RPMI7951 (cell line): Measurements from ENCODE around the gene AMIGO2. TPM values are rescaled to one million over a fixed set of nuclear protein-coding genes. Genes with fewer than 3 reads are reported as not detected.

Experiments used
- DNase-seq: peaks from one replicate; pipeline ENCODE4 v3.0.0-alpha.2; 2012; ENCODE audit warnings: low read depth
- total RNA-seq: library from RNA; depleted of rRNA; stranded (reverse); fragments of >200 nt; shearing (Covaris generic); gene quantifications from 2 replicates; pipeline ENCODE4 v1.2.3, GENCODE V29; 2014

Gene AMIGO2
- total RNA-seq, 1 experiment from 2014 or later, result 22.9 TPM

DNA sequence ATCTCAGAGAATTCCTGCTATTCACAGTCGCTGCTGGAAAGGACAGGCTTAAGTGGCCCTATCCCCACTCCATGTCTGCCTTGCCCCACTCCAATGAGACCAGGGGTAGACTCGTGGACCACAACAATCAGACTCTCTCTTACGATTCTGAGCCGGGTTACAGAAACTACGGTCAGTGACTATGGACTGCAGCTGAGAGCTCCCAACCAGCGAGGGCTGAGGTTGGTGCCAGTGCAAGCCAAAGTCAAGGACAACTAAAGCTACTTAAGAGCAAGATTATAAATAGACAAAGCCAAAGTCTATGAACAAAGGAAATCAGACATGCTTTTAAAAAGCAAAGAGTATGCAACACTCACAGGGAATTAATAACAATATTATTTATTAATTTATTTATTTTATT, 18.3 kb upstream of the AMIGO2 start:
- no peak for DNase-seq

DNA sequence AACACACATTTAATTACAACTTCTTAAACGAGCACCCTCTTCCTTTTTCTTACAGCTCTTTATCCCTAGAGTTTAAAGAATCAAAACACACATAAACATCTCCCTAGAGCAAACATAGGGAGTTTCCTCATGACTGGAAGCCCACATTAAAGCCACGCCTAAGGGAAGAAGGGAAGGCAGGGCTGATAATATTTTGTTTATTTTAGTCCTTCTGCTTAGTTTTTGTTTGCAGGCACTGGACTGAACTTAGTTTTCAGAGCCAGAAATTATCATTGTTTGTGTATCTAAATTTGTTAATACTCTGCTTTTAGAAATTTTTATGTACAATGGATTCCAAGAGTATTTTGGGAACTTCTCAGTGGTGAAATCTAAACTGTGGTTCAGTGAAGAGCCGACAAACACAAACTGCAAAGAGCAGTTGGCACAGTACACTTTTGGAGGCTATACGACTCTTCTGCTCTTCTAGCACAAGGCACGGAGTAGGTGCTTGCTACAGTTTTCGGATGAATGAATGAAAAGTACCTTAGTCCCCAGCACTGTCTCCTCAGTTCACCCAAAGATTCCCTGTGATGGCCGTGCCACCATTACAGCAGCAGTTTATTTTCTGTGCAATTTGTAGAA, 17.6 kb upstream of the AMIGO2 start:
- peak; percentile 55 for DNase-seq

- DNase-seq, result peak; percentile 80
These were observed 15.9 kb upstream of the AMIGO2 start for GRCh38 chr12:47095446-47096236.

DNA sequence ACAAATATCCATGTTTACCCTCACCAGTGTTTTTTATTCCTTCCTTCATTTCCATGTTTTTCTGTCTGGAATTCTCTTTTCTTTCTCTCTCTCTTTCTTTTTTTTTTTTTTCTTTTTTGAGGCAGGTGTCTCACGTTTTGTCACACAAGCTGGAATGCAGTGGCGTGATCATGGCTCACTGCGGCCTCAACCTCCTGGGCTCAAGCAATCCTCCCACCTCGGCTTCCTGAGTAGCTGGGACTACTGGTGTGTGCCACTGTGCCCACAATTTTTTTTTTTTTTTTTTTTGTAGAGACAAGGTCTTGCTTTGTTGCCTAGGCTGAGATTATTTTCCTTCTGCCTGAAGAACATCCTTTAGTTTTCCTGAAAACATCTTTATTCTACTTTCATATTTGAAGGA, 15.0 kb upstream of the AMIGO2 start:
- DNase-seq, result peak; percentile 75

DNA sequence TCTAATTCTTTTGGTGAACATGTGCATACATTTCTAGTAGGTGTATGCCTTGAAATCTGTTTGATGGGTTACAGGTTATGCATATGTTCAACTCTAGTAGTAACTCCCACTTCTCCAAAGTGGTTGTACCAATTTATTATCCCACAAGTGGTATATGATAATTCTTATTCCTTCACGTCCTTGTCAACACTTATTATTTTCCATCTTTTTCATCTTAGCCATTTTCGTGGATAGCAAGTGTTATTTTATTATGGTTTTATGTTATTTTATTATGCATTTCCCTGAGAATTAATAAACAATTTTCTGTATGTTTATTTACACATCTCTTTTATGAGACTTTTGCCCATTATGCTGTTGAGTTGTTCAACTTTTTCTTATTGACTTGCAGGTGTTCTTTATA, 11.2 kb upstream of the AMIGO2 start:
- no peak for DNase-seq

DNA sequence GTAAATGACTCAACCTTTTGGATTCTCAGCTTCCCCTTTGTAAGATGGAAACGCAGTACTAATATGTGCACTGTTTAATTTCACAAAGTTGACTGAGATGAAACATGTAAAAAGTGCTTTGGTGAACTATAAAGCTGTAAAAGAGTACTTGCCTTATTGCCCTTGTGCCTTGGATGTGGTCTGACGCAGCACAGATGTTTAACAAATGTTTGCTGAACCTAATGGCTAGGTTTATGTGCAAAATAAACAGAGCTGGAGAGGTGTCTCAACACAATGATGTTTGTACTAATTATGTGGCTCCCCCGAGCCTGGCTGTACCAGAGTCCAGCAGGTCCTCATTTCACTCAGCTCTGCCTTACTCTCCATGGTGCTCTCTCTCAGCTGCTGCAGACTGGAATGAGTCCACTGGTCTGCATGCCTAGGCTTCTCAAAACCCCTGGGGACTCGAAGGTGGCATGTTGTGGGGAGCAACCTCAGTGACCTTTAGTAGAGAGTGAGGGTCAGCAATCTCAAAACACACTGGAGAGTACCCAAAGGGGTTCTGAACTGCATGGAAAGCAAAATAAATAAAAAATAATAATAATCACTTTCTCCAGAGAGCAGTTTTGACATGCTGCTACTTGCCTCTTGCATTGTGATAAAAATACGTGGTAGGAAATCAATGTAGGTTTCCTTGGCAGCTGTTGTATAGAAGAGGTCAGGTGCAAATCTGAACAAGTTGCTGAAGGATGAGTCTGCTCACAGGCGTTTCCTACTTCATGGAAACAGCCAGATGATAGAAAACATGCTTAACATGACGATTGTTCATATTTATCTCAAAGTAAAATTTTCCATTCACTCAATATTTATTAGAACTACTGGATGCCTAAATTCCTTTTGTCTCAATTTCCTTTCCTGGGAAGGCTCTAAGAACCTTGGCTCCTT, 8.5 kb upstream of the AMIGO2 start:
- DNase-seq, result no peak

DNA sequence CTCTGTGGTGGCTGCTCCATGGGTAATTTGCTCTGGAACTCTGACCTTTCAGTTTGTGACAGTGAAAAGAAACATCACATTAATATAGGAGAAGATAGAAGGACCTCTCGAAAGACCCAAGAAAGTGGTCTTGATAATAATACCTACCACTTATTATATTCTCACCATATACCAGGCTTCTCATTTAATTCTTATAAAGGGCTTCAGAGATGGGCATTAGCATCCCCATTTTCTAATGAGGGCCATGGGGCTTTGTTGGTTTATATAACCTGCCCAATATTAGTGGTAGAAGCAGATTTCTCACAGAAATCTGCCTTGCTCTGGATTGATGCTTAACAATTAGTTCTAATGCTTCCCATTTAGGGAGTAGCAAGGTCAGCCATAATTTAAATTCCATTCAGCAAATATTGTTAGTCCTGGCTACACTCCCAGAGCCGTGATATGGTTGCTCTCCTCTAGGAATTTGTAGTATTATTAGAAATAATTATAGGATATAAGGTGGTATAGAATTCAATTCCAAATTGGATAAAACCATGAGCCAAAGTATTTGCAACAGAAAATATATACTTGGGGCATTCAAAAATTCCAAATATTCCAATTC, 7.4 kb upstream of the AMIGO2 start:
- DNase-seq, result no peak

- peak; percentile 81 for DNase-seq
These were observed 6.1 kb upstream of the AMIGO2 start for GRCh38 chr12:47085815-47086252.

DNA sequence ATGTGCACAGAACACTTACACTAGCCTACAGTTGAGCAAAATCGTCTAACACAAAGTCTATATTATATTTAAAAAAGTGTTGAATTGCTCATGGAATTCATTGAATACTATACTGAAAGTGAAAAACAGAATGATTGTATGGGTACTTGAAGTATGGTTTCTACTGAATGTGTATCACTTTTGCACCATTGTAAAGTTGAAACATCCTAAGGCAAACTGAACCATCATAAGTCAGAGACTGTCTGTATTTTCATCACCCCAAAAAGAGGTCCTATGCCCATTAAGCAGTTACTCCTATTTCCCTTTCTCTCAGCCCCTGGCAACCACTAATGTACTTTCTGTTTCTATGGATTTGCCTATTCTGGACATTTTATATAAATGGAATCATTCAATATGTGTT, 4.4 kb upstream of the AMIGO2 start:
- no peak for DNase-seq

DNA sequence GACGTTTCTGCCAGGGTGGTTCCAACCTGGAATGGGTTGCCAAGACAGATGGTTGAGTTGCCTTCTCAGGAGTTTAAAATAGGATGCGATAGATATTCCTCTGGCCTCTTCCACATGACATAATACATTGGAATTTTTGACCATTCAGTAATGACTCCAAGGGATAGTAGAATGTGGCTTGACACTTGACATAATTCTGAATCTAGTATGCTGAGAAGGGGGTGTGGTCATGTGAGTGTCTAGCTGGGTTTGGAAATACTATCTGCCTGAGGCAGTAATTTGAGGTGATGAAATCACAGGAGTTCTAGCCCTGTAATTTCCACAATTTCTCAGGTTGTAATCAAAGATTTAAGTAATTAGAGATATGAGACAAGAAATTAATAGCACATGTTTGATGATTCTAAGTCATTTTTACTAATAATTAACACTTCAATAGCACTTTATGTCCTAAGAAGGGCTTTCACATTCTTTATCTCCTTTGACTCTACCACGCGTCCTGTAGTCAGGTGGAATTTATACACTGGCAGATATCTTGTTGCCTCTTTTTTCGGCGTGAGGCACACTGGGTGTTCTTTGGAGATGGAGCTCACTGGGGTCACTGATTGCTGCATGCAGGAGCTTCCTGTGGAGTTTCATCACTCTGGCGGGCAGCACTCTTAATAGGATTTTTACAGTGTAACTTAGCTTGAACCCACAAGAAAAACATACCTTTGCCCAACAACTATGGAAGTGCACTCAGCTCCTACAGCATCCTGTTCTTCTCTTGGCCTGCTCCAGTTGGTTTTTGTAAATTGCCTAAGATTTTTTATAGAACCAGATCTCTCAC, 3.2 kb upstream of the AMIGO2 start:
- DNase-seq, result peak; percentile 96

DNA sequence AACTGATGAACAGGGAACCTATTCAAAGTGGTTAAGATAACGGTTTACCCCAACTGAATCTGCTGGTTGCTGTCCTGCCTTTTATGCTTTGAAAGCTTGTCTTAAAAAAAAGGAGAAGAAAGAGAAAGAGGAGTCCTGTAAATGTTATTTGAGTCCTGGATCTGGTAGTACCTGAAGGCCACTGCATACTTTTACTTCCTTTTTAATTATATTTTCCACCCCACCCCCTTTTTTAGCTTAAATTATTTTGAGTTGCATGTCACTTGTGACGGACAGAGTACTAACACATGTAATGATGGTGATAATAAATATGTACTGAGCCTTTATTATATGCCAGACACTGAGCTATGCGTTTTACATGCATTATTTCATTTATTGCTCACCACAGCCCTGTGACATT, 2.5 kb upstream of the AMIGO2 start:
- no peak for DNase-seq

GRCh38 chr12:47080725-47081502, 1.2 kb upstream of the AMIGO2 start:
- peak; percentile 69 for DNase-seq

DNA sequence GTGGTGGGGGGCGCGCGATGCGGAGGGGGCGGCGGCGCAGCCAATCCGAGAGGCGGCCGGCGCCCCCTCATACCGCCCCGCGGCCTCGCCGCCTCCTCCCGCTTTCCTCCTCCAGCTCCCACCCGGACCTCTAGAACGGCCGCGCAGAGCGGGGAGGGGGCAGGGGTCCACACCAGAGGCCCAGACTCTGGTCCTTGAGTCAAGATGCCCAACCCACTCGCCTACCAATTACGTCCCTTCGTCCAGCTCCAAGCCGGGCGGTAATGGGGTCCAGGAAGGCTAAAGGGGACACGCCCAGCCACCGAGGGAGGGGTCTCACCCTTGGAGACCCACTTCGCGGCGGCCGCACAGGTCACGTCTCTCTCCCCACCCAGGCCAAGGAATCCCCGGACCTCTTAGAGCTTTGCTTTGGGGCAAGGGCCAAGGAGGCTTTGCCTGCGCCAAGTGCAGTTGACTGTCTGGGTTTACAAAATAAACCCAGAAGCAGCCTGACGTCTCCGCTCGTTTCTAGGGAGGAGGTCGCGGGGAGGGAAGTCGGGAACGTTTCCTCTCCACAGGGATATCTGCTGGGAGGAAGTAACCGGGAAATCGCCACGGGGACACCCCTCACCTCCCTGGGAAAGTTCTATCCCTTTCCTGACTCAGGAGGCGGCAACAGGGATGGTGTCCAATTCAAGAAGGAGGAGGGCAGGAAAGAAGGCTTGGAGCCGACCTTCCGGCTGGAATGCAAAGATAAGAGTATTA, 394 bp upstream of the AMIGO2 start:
- peak; percentile 58 for DNase-seq

DNA sequence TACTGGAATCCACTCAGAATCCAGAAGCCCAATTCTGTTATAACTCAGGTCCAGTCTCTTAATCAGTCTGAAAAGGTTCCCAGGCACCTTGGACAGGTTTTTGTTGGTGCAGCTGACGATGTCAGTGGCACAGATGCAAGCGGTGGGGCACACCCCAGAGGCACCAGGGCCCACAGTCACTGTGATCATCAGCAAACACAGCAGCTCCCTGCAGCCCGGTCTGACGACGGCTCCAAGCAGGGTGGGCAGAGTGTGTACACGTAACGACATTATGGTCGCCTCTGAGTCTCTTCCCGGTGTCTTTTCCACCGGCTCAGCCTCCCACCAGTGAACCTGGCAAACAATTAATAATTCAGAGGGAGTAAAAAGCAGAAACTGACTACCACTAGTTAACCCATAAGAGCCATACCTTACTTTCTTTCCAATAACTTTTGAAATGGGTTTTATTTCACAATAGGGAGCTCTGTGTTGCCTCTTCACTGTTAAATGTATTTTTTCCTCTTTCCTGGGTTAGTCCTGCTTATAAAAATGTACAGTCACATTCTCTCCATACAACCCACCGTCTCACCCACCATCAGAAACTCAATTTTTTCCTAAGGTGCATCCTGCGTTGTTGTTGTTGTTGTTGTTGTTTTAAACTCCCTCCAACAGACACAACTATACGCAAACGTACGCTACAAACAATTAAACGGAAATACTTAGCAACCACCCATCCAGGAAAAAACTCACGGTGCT, 859 bp downstream of the AMIGO2 start:
- DNase-seq, result no peak

- no peak for DNase-seq
These were observed 1.7 kb downstream of the AMIGO2 start for GRCh38 chr12:47078086-47078395.

GRCh38 chr12:47077206-47078085, 2.3 kb downstream of the AMIGO2 start:
- no peak for DNase-seq

- no peak for DNase-seq
These were observed 4.3 kb downstream of the AMIGO2 start for GRCh38 chr12:47075192-47076084.
